Cerebellar cortex (tissue), 1 donor: Measurements from ENCODE around the gene NDUFB10.
A peak's percentile ranks its signal among the peaks of the same experiment; 100 is the strongest.

Experiments used
- DNase-seq: peaks from one replicate; pipeline ENCODE4 v3.0.0-alpha.2; 2015; ENCODE audit warnings: low spot score

The NDUFB10 gene

DNA sequence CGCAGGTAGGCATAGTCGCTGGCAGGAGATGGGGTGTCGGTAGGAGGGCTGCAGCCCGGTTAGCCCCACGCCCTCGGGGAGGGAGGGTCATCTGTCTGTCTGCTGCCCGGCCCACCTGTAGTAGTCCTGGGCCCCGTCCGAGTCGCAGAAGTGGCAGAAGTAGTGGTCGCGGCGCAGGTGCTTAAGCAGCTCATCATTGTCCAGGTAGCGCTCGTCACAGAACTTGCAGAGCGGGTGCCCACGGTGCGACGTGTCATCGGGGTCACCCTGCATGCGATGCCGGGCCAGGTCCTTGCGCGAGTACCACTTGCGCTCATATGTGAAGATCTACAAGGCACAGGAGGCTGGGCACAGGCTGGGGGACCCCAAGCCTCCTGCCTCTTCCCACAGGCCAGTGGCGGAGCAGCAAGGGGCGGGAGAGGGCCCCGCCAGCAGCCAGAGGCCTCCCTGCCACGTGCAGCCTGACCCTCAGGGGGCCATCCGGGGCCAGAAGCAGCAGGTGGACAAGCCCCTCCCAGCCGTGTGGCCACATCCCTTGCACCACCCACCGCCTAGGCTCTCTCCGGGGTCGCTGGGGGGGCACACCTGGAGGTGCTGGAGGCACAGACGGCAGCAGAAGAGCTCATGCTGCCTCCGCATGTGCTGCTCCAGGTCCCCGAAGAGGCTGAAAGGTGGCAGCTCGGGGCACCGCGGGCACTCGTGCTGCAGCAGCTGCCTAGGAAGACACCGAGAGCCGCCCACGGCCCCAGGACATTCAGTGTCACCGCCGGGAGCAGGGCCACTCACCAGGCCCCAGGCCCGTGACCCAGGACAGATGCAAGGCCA is 43.3 kb downstream of the NDUFB10 start:
- no peak for DNase-seq

DNA sequence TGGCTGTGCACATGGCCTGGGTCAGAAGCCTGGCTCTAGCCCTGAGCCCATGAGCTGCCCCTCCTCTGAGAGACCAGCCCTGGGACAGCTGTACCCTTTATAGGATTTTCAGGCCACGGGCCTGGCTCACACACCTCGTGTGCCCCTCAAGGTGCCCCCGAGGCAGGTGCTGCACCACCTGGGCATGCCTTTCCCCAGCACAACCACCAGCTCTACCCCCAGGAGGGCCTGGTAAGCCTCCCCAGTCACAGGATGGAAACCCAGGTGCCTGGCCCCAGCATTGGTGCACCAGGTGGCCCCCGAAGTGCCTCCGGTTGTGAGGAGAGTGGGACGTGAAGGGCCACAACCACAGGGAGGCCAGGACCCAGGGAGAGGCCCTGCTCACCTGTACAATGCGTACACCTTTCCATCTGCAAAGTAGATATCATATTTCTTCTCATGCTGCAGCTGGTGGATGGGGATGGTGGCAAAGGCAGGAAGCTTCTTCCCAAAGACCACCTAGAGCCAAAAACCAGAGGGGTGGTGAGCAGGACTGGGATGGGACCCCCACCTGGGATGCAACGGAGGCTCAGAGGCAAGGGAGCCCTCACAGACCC is 44.0 kb downstream of the NDUFB10 start:
- no peak for DNase-seq

DNA sequence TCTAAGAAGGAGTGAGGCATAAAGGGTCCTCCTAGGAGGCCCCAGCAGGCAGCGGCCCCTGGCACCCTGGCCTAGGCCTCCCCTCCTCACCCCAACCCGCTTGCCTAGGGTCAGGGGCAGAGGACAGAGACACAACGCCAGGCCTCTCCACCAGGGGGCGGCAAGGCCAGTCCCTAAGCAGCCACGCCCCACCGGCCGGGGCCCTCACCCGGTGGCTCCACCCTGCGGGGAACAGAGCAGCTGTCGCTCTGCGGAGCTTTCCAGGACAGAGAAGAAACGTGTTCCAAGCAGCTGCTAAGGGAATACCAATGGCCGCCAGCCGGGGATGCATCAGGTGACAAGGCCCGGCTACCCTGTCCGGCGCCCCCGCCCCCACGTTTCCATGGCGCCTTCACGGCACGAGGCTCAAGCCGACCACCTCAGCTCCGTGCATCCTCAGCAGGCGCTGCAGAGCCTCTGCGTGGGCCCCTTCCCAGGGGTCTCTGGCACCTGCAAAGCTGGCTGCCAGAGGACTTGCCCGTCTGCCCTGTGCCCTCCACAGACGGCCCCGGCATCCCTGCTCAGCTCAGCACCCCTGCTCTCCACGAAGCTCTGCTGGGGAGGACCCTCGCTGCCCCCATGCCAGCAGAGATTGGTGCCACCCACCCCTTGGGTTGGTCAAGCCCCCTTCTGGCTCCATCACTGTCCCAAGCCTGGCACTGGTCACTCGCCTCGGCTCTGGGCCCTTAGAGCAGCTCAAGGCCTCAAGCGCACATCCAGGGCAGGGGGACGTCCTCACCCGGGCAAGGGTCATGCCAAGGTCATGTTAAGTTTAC is 44.7 kb downstream of the NDUFB10 start:
- peak; percentile 84 for DNase-seq

DNA sequence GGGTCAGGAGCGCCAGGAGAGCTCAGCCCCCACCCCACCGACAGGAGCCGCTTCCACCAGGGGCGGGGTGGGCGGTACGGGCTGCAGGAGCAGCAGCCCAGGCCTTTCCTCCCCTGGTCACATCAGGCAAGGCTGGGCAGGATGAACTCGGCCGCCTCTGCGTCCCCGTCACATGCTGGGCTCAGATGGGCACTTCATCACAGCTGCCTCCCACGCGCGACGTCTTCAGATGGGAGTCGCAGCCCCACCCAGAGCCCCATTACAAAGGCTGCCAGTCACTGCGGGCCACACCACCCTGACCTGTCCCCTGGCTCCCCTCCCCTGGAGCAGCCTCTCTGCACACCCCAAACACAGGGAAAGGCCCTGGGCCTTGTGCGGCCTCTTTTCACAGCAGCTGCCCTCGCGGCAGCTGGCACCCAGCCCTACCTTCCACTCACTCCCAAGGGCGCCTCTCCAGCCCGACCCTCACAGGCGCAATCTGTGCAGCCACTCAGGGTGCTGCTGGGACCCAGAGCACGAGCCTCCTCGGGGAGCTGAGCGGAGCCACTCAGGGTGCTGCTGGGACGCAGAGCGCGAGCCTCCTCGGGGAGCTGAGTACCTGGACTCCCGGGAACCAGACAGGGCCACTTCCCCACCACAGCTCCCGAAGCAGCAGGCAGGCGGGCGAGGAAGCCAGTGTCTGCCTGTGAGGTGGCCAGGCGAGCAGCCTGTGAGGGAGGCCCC is 45.6 kb downstream of the NDUFB10 start:
- DNase-seq: no peak

DNA sequence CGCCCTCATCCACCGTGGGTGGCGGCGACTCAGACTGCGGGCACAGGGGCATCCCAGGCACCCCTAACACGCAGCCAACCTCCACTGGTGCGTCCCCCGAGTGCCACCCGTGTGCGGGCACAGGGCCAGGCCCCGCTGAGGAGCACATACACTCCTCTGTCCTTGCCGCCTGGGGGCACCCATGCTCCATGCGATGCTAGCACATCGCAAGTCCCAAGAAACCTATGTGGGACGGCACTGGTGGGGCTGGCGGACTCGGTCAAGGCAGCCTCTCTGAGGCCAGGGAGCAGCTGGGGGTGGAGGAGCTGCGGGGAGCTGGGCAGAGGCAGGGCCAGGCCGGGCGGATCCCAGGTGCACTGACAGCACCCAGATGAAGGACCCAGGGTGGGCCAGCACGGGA is 46.3 kb downstream of the NDUFB10 start:
- no peak for DNase-seq

DNA sequence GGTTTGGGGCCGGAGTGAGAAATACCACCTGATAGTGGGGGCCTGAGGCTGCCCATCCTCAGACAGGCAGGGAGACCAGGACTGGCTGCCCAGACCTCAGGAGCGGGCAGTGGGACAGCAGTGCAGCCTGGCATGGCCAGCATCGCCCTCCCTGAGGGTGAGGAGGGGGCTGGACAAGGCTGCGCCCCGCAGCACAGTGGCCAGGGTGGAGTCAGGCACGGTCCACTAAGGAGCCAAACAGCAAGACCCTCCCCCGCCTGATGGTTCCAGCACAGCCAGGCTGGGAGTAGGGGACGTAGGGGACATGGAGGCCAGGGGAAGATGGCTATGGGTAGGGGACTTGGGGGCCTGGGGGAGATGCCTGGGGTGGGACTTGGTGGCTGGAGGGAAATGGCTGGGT is 47.0 kb downstream of the NDUFB10 start:
- no peak for DNase-seq

DNA sequence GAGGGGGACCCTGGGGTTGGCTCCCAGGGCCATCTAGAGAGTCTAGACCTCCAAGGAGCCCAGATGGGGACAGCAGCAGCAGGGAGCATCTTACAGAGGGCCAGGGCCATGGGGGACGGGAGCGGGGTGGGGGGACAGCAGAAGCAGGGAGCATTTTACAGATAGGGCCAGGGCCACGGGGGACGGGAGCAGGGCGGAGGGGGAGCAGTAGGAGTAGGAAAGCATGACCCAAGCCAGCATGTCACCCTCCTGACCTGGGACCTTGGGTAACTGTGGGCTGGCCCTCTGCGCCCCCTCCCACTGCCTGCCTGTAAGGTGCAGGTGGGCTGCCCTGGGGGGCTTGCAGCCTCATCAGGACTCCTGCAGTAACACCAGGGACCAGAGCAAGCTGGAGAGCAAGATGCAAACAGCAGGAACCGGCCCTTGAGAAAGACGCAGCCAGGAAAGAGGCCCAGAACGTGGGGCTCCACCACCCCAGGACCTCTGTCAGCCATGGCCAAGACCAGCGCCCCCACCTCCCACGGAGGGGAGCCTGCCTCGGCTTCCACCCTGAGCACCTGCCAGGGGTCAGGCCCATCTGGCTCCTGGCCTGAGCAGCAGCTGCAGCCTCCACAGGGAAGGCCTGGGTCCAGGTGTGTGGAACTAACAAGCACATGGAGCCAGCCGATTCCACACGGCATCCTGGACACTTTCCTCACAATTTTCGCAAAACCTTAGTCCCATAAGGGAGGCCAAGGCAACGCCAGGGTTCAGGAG is 47.9 kb downstream of the NDUFB10 start:
- no peak for DNase-seq

DNA sequence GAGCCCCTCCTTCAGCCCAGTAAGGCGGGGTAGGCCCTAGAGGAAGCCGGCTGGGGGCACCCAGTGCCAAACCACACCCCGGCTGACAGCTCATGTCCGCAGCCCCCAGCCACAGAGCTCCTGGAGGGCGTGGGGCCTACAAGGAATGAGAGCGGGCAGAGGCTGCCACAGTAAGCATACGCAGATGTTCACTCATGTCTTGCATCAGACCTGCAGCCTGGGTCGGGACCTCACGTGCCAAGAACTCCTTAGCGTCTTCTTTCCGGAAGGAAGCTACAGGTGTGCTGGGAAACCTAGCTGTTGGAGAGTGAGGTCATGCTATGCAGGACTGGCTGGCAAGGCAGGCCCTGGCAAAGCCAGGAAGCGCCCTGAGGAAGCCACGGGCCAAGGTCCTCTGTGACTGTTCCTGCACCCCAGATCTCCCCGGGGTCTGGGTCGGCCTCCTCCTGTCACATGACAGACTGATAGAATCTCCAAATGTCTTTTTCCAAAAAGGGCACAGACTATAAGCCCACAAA is 48.7 kb downstream of the NDUFB10 start:
- DNase-seq: no peak

DNA sequence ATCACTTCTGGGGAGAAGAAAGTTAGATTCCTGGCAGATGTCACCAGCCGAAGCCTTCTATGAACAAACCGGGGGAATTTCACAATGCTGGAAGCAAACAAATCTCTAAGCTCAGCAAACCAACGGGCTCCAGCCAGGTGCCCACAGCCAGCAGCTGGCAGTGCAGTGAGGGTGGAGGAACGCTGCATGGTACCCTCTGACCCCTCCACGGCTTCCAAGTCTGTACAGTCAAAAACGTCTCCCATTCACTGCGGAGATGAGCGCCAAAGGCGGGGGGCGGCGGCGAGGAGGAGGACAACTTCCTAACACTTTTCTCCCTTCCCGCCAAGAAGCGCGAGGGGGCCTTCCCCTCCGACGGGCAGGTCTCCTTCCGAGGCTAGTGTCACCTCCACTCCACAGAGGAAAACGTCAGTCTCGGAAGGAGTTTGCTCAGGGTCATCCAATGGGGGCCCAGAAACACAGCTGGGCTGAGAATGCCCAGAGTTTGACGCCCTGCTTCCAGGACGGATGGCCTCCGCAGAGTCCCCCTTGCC is 49.4 kb downstream of the NDUFB10 start:
- DNase-seq: no peak

DNA sequence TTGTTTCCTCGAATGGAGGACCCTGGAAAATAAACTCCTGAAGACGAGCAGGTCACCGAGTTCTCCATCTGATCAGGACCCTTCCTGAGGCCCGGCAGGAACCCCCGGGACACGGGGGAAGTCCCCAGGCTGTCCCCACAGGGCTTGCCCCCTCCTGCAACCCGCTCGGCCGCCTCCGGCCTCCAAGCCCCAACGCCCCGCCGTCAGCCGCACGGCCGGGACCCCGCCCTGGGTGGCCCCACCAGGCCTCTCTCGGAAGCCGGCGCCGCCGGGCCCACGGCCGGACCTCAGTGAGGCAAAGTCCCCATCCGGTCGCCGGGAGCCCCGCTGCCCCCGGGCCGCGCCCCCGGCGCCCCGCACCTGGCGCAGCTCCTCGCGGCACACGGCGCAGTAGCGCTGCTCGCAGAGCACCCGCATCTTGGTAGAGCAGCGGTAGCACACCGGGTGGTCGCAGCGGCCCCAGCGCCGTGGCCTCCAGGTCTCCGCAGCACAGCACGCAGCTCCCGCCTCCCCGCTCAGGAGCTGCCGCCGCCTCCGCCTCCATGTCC is 49.9 kb downstream of the NDUFB10 start:
- DNase-seq: no peak

DNA sequence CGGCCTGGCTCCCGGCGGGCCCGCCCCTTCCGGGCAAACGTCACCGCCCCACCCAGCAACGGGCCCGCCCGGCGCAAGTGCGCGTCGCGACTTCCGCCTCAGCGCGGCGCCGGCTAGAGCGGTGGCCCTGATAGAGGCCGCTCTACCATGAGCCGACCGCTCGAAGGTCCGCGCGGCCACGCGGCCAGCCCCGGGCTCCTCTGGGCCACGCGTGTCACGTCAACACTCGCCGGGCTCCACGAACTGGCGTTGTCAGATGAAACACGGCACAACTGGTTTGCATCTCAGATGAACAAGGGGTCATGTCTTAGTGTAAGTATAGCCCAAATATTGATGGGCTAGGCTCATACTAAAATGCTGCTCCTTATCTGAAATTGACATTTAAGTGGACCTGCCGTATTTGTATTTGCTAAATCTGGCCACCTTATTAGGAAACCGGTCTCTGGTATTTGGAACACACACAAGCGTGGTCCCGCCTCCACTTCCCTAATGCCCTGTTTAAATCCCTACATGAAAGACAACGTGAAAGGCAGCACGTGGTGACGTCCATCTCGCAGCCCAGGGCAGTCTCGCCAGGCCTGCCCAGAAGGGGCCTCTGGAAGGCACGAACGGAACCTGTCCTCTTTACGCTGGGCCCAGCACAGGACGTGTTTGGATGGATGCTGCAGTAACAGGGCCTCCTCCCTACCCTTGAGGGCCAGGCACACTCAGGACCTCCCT is 50.6 kb downstream of the NDUFB10 start, which contains the start of gene ZNF598:
Gene ZNF598, minus strand, starts transcription at position 31 of the 720 bp plus-strand sequence.
- DNase-seq: peak; percentile 83
